ENCODE measurements around the gene LPO. TPM values are rescaled to one million over a fixed set of nuclear protein-coding genes. Genes with fewer than 3 reads are reported as not detected.

LPO gene
- total RNA-seq, 1 donor from 2014 or later = not detected

DNA sequence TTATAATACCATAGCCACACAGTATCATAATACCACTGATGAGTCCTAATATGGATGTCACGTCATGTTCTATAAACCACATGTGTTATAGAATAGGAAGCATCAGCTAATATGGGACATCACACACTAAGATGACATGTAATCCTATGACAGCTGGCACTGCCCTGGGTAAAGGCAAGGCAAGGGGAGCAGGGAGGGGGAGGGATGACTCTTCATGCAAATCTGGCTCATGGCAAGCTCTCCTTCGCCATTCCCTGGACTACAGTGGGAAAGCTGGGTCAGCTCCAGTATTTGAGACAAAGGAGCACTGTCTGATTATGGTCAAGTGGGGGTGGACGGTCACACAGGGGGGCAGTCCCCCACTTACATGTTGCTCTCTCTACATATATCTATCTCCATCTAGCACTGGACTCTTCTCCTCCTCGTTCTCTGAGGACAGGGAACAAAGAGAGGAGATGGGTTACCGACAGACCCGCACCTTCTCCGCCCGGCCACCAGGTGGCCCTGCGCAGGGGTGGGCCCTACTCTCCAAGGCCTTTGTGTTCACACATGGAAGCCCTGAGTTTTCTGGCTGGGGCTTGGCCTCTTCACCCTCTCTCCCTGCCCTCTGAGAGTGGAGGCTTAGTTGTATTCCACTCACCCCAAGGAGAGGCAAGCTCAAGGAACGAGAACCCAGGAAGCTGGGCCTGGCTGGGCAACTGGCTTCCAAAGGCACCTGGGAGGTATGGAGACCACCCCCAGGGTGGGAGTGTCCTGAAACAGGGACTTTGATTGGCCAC, 65.8 kb downstream of the LPO start:
- DNase-seq (ENCODE audit: low spot score) = peak; percentile 15

DNA sequence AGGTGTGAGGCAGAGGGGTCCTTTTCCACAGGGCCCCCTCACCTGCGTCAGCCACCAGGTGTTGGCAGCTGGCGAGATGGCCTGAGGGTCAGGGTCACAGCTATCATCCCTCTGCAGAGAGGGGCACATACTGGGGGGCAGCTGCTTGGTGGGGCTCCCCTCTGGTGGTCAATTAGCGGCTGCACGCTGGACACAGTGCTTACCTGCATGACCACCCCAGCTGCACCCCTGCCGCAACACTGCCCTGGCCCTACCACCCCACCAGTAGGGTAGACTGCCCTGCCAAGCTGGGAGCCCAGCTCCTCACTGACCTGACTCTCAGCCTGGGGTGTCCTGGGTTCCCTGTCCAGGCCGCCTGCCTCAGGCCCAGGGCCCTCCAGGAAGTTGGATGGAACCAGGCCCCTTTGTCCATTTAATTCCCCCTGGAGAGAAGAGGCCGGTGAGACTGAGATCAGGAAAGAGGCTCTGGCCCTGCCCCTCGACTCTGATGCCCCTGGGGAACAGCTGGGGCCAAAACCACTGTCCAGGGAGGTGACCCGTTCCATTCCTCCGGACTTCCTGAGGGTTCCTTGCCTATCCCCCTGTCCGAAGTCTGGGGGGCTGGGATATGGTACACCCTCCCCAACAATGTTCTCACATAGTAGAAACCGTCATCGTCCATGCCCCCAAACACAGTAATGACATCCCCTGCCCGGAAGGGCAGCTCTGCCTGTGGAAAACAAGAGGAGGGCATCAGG, 66.5 kb downstream of the LPO start:
- peak; percentile 9 for DNase-seq (ENCODE audit: low spot score)

- DNase-seq (ENCODE audit: low spot score) = peak; percentile 4
Observed at GRCh38 chr17:58305626-58306025, 67.2 kb downstream of the LPO start.

DNA sequence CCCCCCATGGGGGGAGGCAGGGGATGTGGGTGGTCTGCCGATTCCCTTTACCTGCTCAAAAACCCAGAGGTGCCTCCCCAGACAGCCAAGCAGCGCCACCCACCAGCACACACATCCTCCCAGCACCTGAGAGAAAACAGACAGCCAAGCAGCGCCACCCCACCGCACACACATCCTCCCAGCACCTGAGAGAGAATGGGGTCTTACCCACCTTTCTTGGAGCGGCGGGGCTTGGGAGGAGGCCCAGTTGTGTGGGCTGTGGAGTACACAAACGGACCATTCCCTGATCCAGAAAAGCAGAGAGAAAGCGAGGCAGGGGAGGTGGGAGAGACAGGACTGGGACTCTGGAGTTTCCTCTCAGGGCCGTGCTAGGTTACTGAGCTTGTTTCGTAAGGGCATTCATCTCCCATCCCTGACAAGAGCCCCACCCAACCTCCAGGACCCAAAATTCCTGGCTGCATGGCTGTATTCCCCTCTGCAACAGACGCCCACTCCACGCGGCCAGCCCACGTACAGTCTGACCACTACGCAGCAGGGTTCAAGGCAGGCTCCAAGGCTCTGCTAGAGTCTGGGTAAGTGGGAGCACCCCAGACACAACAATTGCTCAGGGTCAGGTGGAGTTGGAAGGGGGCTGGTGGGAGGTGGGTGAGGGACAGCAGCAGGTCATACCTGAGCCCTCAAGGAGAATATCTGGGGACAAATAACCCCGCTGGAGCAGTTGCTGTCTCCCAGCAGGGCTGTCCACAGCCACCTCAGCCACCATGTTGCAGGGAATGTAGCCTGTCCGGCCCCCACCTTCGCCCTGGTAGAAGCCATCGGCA, 68.0 kb downstream of the LPO start:
- peak; percentile 6 for DNase-seq (ENCODE audit: low spot score)

DNA sequence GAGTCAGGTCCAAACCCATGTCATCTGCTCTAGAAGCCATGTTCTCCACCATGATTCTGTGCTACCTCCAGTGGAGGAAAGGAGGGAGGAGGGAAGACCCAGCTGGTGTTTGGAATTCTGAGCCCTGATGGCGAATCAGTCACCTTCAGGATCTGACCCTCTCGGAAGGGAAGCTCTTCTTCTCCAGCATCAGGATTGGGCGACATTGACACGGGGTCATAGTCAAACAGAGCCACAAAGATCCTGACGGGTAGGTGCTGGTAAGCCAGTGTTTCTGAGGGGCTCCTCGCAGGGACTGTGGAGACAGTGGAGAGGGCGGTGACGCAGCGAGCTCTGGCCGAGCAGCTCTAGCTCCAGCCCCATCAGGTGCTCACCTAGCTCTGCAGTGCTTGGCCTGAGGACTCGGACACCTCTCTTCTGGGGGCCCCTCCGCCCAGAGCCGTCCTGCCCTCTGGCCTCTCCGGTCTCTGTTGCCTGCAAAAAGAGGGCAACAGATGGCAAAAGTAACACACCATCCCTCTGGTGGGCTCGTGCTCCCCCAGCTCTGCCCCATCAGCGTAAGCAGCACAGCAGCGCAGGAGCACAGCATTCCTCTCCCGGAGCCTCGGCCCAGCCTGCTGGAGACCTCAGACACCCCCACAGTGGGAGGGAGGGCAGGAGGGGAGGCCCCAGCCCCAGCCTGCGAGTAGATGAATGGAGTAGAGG, 69.2 kb downstream of the LPO start:
- peak; percentile 5 for DNase-seq (ENCODE audit: low spot score)

GRCh38 chr17:58308173-58308984, 70.0 kb downstream of the LPO start:
- DNase-seq (ENCODE audit: low spot score) = peak; percentile 8

- DNase-seq (ENCODE audit: low spot score) = peak; percentile 8
Observed at GRCh38 chr17:58308985-58309917, 70.9 kb downstream of the LPO start.

DNA sequence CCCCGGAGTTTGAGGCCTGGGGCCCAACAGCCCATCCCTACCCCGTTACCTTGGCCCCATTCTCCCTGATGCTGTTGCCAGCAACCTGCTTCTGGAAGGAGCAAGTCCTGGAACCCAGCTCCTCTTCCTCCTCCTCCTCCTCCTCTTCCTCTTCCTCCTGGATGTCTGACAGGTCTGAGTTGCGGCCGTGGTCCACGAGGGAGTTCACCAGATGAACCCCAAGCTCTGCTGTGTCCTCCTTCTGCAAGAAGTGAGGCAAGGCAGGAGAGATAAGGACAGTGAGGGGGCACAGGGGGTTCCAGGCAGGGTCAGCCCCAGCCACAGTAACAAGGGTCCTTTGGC, 71.5 kb downstream of the LPO start:
- peak; percentile 5 for DNase-seq (ENCODE audit: low spot score)

GRCh38 chr17:58310511-58311428, 72.4 kb downstream of the LPO start:
- peak; percentile 6 for DNase-seq (ENCODE audit: low spot score)

DNA sequence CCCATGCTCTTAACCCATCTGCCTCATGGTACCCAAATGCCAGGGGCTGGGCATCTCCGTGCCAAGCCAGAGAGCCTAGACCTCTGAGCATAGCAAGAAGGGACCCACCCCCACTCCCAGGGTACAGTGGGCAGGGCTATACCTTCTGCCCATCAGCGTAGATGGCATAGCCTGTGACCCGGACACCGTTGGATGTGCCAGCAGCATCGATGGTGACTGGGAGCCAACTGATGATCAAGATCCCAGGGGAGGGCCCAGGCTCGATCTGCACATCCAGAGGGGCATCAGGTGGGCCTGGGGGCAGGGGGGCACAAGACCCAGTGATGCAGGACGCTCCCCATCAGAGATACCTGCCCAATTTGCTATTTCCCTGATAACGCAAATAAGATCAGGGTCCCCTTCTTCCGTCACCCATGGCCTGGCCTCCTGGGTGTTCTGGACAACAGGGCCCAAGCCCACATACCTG, 73.1 kb downstream of the LPO start:
- DNase-seq (ENCODE audit: low spot score) = peak; percentile 6

DNA sequence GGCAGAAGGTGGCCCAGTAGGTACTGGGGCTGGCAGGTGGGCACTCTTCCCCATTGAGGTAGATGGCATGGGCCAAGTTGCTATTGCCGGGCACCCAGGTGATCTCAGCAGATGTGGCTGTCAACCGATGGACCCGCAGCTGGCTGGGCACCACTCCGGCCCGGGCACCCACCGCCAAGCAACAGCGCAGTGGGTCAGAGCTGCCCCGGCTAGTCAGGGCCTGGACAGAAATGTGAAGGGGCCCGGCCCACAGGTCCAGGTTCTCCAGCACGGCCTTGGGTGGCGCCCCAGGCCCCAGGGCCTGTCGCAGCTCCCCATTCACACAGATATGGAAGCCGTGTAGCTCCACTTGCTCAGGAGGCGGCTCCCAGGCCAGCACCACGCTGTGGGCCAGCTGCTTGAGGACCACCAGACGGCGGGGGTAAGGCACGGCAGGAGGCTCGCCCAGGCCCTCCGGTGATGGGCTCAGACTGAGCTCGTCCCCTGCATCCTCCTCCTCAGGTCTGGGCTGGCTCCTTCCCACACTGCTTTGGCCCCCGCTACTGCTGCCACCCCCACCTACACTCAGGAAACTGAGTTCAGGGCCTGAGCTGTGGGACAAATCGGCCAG, 73.7 kb downstream of the LPO start:
- DNase-seq (ENCODE audit: low spot score) = peak; percentile 9

GRCh38 chr17:58312829-58313228, 74.4 kb downstream of the LPO start:
- no peak for DNase-seq (ENCODE audit: low spot score)

- no peak for DNase-seq (ENCODE audit: low spot score)
Observed at GRCh38 chr17:58313815-58314705, 75.7 kb downstream of the LPO start.

- DNase-seq (ENCODE audit: low spot score) = no peak
Observed at GRCh38 chr17:58314706-58315015, 76.3 kb downstream of the LPO start.

GRCh38 chr17:58315281-58315711, 76.9 kb downstream of the LPO start:
- DNase-seq (ENCODE audit: low spot score) = no peak

DNA sequence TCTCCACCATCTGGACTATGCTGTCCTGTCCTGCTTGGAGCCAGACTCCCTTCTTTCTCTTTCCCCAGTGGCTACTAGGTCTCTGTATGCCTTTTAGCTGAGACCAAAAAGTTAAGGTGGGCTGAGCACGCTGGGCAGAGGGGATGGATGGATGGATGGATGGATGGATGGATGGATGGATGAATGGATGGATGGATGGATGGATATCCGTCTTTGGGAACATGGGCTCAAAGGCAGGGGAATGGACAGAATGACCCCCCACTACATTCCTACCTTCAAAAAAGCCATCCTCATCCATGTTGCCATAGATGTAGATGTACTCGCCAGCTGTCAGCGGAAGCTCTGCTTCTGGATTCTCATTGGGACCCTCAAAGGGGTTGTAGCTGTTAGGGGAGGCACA, 77.4 kb downstream of the LPO start:
- DNase-seq (ENCODE audit: low spot score) = no peak

- no peak for DNase-seq (ENCODE audit: low spot score)
Observed at GRCh38 chr17:58316260-58316960, 78.0 kb downstream of the LPO start.

All from mucosa of gallbladder (tissue), 1 donor.